H1 (cell line): Measurements from ENCODE around the gene ACP3. TPM values are rescaled to one million over a fixed set of nuclear protein-coding genes. Genes with fewer than 3 reads are reported as not detected.
A peak's percentile ranks its signal among the peaks of the same experiment; 100 is the strongest.

Experiments
- CTCF ChIA-PET: fragments of 300-600 bp; sonication (Branson Sonifier 250); formaldehyde crosslinking; loops from one replicate; lab custom pipeline; 2021; ENCODE audit not compliant: partially characterized antibody; lab: Charles Lee
- POLR2A ChIA-PET: fragments of 300-600 bp; sonication (Branson Sonifier 250); formaldehyde crosslinking; loops from one replicate; lab custom pipeline; 2021; ENCODE audit warnings: inconsistent platforms; ENCODE audit not compliant: partially characterized antibody; lab: Charles Lee
- DNase-seq, 2 experiments: peaks; one replicate each; pipeline versions ENCODE4 v3.0.0 to v3.0.0-alpha.2; 2010 to 2022; ENCODE audit warnings: low spot score in 2 of 2, low read depth in 1 of 2, mixed read lengths in 1 of 2
- FAIRE-seq: peaks from 2 replicates; lab custom pipeline; 2011; peaks lifted over from hg19 to GRCh38; lab: Jason Lieb, UNC
- H2AFZ ChIP-seq: 2 replicates; pipeline ENCODE4 v1.8.1; 2012; ENCODE audit warnings: low read length, inconsistent platforms
- H2AK5ac ChIP-seq: 2 replicates; pipeline ENCODE4 v1.6.1; 2013; ENCODE audit warnings: low read depth, low read length
- H2BK120ac ChIP-seq: replicated peaks from 2 replicates; pipeline ENCODE3; 2013; ENCODE audit warnings: low read depth, low read length, inconsistent platforms
- H2BK12ac ChIP-seq: 2 replicates; pipeline ENCODE4 v1.6.1; 2013; ENCODE audit warnings: low read depth, low read length
- H2BK15ac ChIP-seq: 2 replicates; pipeline ENCODE4 v1.6.1; 2013; ENCODE audit warnings: low read length
- H2BK20ac ChIP-seq: 2 replicates; pipeline ENCODE4 v1.6.1; 2013; ENCODE audit warnings: low read length
- H2BK5ac ChIP-seq: 2 replicates; pipeline ENCODE4 v1.6.1; 2013; ENCODE audit warnings: low read depth, low read length
- H3K14ac ChIP-seq: 2 replicates; pipeline ENCODE4 v1.6.1; 2013; ENCODE audit warnings: inconsistent platforms; ENCODE audit not compliant: insufficient read length
- H3K18ac ChIP-seq: 2 replicates; pipeline ENCODE4 v1.6.1; 2013; ENCODE audit warnings: low read length; ENCODE audit errors: extremely low read depth
- H3K23ac ChIP-seq: 2 replicates; pipeline ENCODE4 v1.6.1; 2013; ENCODE audit warnings: inconsistent platforms; ENCODE audit not compliant: insufficient read length
- H3K23me2 ChIP-seq: 2 replicates; pipeline ENCODE4 v1.6.1; 2013; ENCODE audit warnings: low read depth, low read length
- H3K27ac ChIP-seq: 2 replicates; pipeline ENCODE4 v1.6.1; 2011; ENCODE audit warnings: low read depth, low read length, inconsistent platforms
- H3K27me3 ChIP-seq, 4 experiments: replicated peaks in 1 of 4; 1 replicate in 1 of 4; 2 replicates in 3 of 4; pipeline versions ENCODE4 v1.6.1 to v1.8.1; 2011 to 2013; ENCODE audit warnings: low read length in 3 of 4, mild to moderate bottlenecking in 3 of 4, inconsistent platforms in 2 of 4, mixed read lengths in 2 of 4, moderate library complexity in 1 of 4; ENCODE audit not compliant: control insufficient read depth in 3 of 4, insufficient read depth in 3 of 4; ENCODE audit errors: extremely low read depth in 1 of 4
- H3K36me3 ChIP-seq, 4 experiments: 2 replicates each; pipeline versions ENCODE4 v1.6.1 to v1.8.1; 2011 to 2013; ENCODE audit warnings: mild to moderate bottlenecking in 4 of 4, low read length in 3 of 4, moderate library complexity in 2 of 4, control low read depth in 1 of 4, inconsistent platforms in 1 of 4; ENCODE audit not compliant: insufficient read depth in 4 of 4, control insufficient read depth in 2 of 4
- H3K4ac ChIP-seq: replicated peaks from 2 replicates; pipeline ENCODE3; 2013; ENCODE audit warnings: low read length, low read depth, mixed read lengths, inconsistent platforms; ENCODE audit not compliant: insufficient read length
- H3K4me1 ChIP-seq, 4 experiments: replicated peaks in 1 of 4; 1 replicate in 1 of 4; 2 replicates in 3 of 4; pipeline versions ENCODE4 v1.6.1 to v1.8.1; 2011 to 2013; ENCODE audit warnings: low read length in 3 of 4, inconsistent platforms in 2 of 4, mixed read lengths in 1 of 4; ENCODE audit not compliant: insufficient read depth in 4 of 4, control insufficient read depth in 3 of 4
- H3K4me2 ChIP-seq, 2 experiments: 2 replicates each; pipeline versions ENCODE4 v1.6.1 to v1.8.1; 2011 to 2013; ENCODE audit warnings: low read depth in 2 of 2, low read length in 2 of 2, control low read depth in 1 of 2, inconsistent platforms in 1 of 2, mild to moderate bottlenecking in 1 of 2; ENCODE audit not compliant: insufficient read depth in 1 of 2
- H3K4me3 ChIP-seq, 4 experiments: fragments of 200-600, 300-600 bp in 1 of 4; sonication (generic), shearing (Covaris generic), sonication (Bioruptor Twin) in 1 of 4; 2 replicates each; pipeline versions ENCODE4 v1.5.1 to v1.8.1; 2011 to 2016; ENCODE audit warnings: low read length in 4 of 4, low read depth in 3 of 4, control low read depth in 2 of 4, inconsistent platforms in 2 of 4, mild to moderate bottlenecking in 2 of 4, mixed read lengths in 1 of 4, moderate library complexity in 1 of 4; ENCODE audit not compliant: insufficient read depth in 2 of 4; ENCODE audit errors: extremely low read depth in 1 of 4
- H3K56ac ChIP-seq: replicated peaks from 2 replicates; pipeline ENCODE3; 2013; ENCODE audit warnings: low read depth, mild to moderate bottlenecking, mixed read lengths, low read length, inconsistent platforms; ENCODE audit not compliant: insufficient read length
- H3K79me1 ChIP-seq: 2 replicates; pipeline ENCODE4 v1.6.1; 2013; ENCODE audit warnings: low read depth, low read length, control low read depth
- H3K79me2 ChIP-seq, 2 experiments: 2 replicates each; pipeline versions ENCODE4 v1.6.1 to v1.8.1; 2012 to 2013; ENCODE audit warnings: low read length in 2 of 2, mild to moderate bottlenecking in 2 of 2, inconsistent platforms in 1 of 2; ENCODE audit not compliant: insufficient read depth in 2 of 2, control insufficient read depth in 1 of 2
- H3K9ac ChIP-seq, 4 experiments: replicated peaks in 1 of 4; 1 replicate in 1 of 4; 2 replicates in 3 of 4; pipeline versions ENCODE4 v1.6.1 to v1.8.1; 2011 to 2013; ENCODE audit warnings: low read depth in 3 of 4, low read length in 3 of 4, control low read depth in 2 of 4, mild to moderate bottlenecking in 2 of 4, moderate library complexity in 2 of 4, inconsistent platforms in 1 of 4; ENCODE audit errors: extremely low read depth in 1 of 4
- H3K9me3 ChIP-seq, 2 experiments: 2 replicates each; pipeline versions ENCODE4 v1.6.1 to v1.8.1; 2012 to 2013; ENCODE audit warnings: mild to moderate bottlenecking in 2 of 2, moderate library complexity in 2 of 2, control low read depth in 1 of 2, inconsistent platforms in 1 of 2, low read depth in 1 of 2, low read length in 1 of 2, mixed read lengths in 1 of 2; ENCODE audit not compliant: insufficient read depth in 2 of 2
- H4K20me1 ChIP-seq, 2 experiments: replicated peaks in 1 of 2; 2 replicates each; pipeline versions ENCODE3 to v1.8.1; 2011 to 2013; ENCODE audit warnings: inconsistent platforms in 2 of 2, low read length in 2 of 2, mild to moderate bottlenecking in 1 of 2; ENCODE audit not compliant: insufficient read depth in 2 of 2, control insufficient read depth in 1 of 2
- H4K5ac ChIP-seq: 2 replicates; pipeline ENCODE4 v1.6.1; 2013; ENCODE audit warnings: low read length, low read depth, mixed read lengths, inconsistent platforms; ENCODE audit not compliant: insufficient read length
- H4K8ac ChIP-seq: 2 replicates; pipeline ENCODE4 v1.8.0; 2013; ENCODE audit warnings: mild to moderate bottlenecking, moderate library complexity, low read length, inconsistent platforms; ENCODE audit not compliant: insufficient read depth; ENCODE audit errors: extremely low read depth
- H4K91ac ChIP-seq: replicated peaks from 2 replicates; pipeline ENCODE3; 2013; ENCODE audit warnings: low read length, mixed read lengths, inconsistent platforms; ENCODE audit not compliant: insufficient read length
- EZH2 ChIP-seq: fragments of 200-600 bp; sonication (generic); IDR thresholded peaks from 2 replicates; pipeline ENCODE4 v1.7.1; 2012; ENCODE audit warnings: low read depth, mild to moderate bottlenecking, moderate library complexity, low read length, inconsistent platforms; ENCODE audit not compliant: severe bottlenecking
- YY1 ChIP-seq: IDR thresholded peaks from 2 replicates; pipeline ENCODE4 v1.6.1; 2011; ENCODE audit warnings: low read depth, mild to moderate bottlenecking, low read length
- WGBS, 2 experiments: shearing (Covaris generic) in 1 of 2; methylation state at CpG; one replicate each; pipeline versions ENCODE4 v1.1.6 to v1.1.7; 2013 to 2015; ENCODE audit warnings: low lambda C conversion rate in 2 of 2, mixed read lengths in 2 of 2, inconsistent platforms in 1 of 2, low coverage in 1 of 2, missing lambda C conversion rate in 1 of 2; ENCODE audit not compliant: insufficient replicate concordance in 2 of 2, insufficient coverage in 1 of 2, insufficient read length in 1 of 2; ENCODE audit errors: extremely low coverage in 1 of 2, missing lambda C conversion rate in 1 of 2; 5-methylcytosine and 5-hydroxymethylcytosine counted together
- long read RNA-seq, 2 experiments: library from RNA in 1 of 2; library from capped mRNA in 1 of 2; stranded (forward); transcript quantifications; one replicate each; pipeline ENCODE4 v2.0.0, GENCODE V29; 2021; ENCODE audit warnings: inconsistent platforms in 1 of 2
- polyA minus RNA-seq, 3 experiments: library from RNA; depleted of rRNA, polyadenylated mRNA; stranded (reverse); fragments of >200 nt; gene quantifications; 1 replicate in 2 of 3; 2 replicates in 1 of 3; pipeline ENCODE4 v1.2.3, GENCODE V29; 2011
- polyA plus RNA-seq, 7 experiments: library from polyadenylated mRNA; depleted of rRNA in 3 of 7; stranded (reverse) in 5 of 7; unstranded in 2 of 7; fragments of >200 nt in 5 of 7; fragments of 200-250 nt in 2 of 7; gene quantifications; 1 replicate in 5 of 7; 2 replicates in 1 of 7; 4 replicates in 1 of 7; pipeline versions ENCODE4 v1.2.1 to v1.2.3, GENCODE V29; 2011 to 2013; ENCODE audit warnings: missing spikeins in 2 of 7, mixed read lengths in 2 of 7
- total RNA-seq: library from RNA; stranded (reverse); fragmentation: NEBNext Ultra II Directional; extraction: Animal tissue kit (Norgen Biotek cat#: 25700); gene quantifications from 2 replicates; pipeline ENCODE4 v1.2.1, GENCODE V29; 2021
- TF ChIP-seq, protein P1 (sequence below): IDR thresholded peaks from 2 replicates; pipeline ENCODE4 v1.6.1; 2012; ENCODE audit warnings: low read length, inconsistent platforms

ACP3 gene
- 1.2 and 2.4 TPM in 2 replicates for total RNA-seq
- 0.67 and 1.4 TPM in 2 replicates for polyA plus RNA-seq (2011; rRNA removed)
- polyA plus RNA-seq (2011; cell fraction: cytosol; rRNA removed), result 1.00 TPM
- polyA plus RNA-seq (2011; cell fraction: nucleus; rRNA removed), result 1.5 TPM
- 2.1 to 4.3 TPM (median 2.6 TPM) in 4 replicates for polyA plus RNA-seq (2012, experiment 1 of 2)
- polyA plus RNA-seq (2012, experiment 2 of 2), result 0.33 TPM
- 3.4 TPM for polyA plus RNA-seq (2013, experiment 1 of 2)
- polyA plus RNA-seq (2013, experiment 2 of 2), result 3.1 TPM
- polyA minus RNA-seq (2011; rRNA and poly(A)+ RNA removed), result 2.6 and 4.8 TPM in 2 replicates
- polyA minus RNA-seq (2011; cell fraction: cytosol; rRNA and poly(A)+ RNA removed), result 0.73 TPM
- polyA minus RNA-seq (2011; cell fraction: nucleus; rRNA and poly(A)+ RNA removed), result 4.0 TPM
- long read RNA-seq, experiment 1, result 0 reads
- long read RNA-seq, experiment 2, result 0 reads

DNA sequence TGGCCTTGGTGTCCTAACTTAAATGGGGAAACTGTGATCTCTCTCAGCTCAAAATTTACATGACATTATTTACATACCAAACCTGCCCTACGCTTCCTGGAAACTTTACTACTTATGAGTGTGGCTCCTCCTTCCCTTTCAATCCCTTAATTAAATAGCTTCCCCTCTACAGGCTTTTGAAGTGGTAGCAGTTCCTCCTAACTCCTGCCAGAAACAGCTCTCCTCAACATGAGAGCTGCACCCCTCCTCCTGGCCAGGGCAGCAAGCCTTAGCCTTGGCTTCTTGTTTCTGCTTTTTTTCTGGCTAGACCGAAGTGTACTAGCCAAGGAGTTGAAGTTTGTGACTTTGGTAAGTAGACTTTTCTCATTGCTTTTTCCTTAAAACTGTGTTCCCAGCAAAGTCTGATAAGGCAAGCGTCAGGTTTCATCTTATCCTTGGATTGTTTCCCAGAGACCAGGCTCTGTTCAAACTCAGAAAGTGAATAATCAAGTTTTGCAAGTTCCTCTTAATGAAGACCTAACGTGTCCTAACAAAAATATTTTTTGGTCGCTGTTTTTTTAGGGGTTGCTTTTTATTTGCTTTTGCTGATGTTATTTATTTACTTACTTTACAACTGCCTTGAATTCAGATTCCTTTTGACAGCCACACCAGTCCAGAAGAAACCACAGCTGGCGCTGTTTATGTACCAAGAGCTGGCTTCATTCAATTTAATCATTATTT lies at the start of gene ACP3:
TSS of gene ACP3 (plus strand) at position 179 of the 720 bp plus-strand sequence. CDS start at position 229, 50 bp downstream.
- ChIA-PET POLR2A (no interaction called here), CTCF (interaction anchor here (0.8 to 2.0 kb wide), 7 partner anchors 22 to 126 kb away, joined by 3 to 5 read pairs (median 3); no protein-coding TSS in a partner anchor)
- peak; percentile 81 for FAIRE-seq
- no peak within 1 kb of the TSS for H2BK15ac ChIP-seq
- peak within 1 kb of the TSS; percentile 25; the same call in 1 of the 2 replicates for H3K18ac ChIP-seq
- H3K36me3 ChIP-seq, result no peaks in the 10 kb centered on the region
- no peak within 1 kb of the TSS for H4K91ac ChIP-seq
- H3K23ac ChIP-seq, result no peak within 1 kb of the TSS
- no peak within 1 kb of the TSS for H2BK12ac ChIP-seq
- no peaks in the 10 kb centered on the region for H4K20me1 ChIP-seq
- H4K5ac ChIP-seq, result no peak within 1 kb of the TSS
- H3K4me1 ChIP-seq, result peaks cover 0 to 12% (median 5%) of the 10 kb centered on the region in 4 experiments; a peak in 4 of 7 replicates
- 65% methylated on average over 6 of the region's 6 CpGs; no CpG with 5 or more reads in 1 of the 2 experiments for WGBS, 2 experiments
- no peak within 1 kb of the TSS for H3K14ac ChIP-seq
- H3K9ac ChIP-seq, result no peak within 1 kb of the TSS
- DNase-seq, result no peak
- no peak within 1 kb of the TSS for H3K4ac ChIP-seq
- H2BK20ac ChIP-seq, result no peak within 1 kb of the TSS
- no peak within 1 kb of the TSS for H2BK120ac ChIP-seq
- H3K4me3 ChIP-seq, result peak within 1 kb of the TSS in 1 of 4 experiments; percentile 20; a peak in 1 of 8 replicates
- H3K79me1 ChIP-seq, result no peaks in the 10 kb centered on the region
- no peak within 1 kb of the TSS for H4K8ac ChIP-seq
- H2AFZ ChIP-seq, result peak within 1 kb of the TSS; percentile 54; the same call in 1 of the 2 replicates
- no peaks in the 10 kb centered on the region for H3K79me2 ChIP-seq
- no peak within 1 kb of the TSS for H2BK5ac ChIP-seq
- H3K9me3 ChIP-seq, result no peaks in the 10 kb centered on the region
- peaks cover 0 to 1% (median 0%) of the 10 kb centered on the region in 4 experiments; a peak in 1 of 7 replicates for H3K27me3 ChIP-seq
- no peak within 1 kb of the TSS for H3K56ac ChIP-seq
- H3K27ac ChIP-seq, result no peak within 1 kb of the TSS
- H3K23me2 ChIP-seq, result no peaks in the 10 kb centered on the region
- H2AK5ac ChIP-seq, result no peak within 1 kb of the TSS
- H3K4me2 ChIP-seq, result peak within 1 kb of the TSS; percentile 5 to 34; a peak in 2 of 4 replicates
- TF ChIP-seq, protein P1, sequence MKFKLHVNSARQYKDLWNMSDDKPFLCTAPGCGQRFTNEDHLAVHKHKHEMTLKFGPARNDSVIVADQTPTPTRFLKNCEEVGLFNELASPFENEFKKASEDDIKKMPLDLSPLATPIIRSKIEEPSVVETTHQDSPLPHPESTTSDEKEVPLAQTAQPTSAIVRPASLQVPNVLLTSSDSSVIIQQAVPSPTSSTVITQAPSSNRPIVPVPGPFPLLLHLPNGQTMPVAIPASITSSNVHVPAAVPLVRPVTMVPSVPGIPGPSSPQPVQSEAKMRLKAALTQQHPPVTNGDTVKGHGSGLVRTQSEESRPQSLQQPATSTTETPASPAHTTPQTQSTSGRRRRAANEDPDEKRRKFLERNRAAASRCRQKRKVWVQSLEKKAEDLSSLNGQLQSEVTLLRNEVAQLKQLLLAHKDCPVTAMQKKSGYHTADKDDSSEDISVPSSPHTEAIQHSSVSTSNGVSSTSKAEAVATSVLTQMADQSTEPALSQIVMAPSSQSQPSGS, result no peak
- TF ChIP-seq EZH2 (no peak), YY1 (no peak)
